Activated naive CD4-positive, alpha-beta T cell treated with anti-CD3 and anti-CD28 coated beads, Interleukin-2, amount 50 U/mL, for 72 hours (primary cell): ENCODE data around the gene H1-8. TPM values are rescaled to one million over a fixed set of nuclear protein-coding genes. Genes with fewer than 3 reads are reported as not detected.
A peak's percentile ranks its signal among the peaks of the same experiment; 100 is the strongest.
"Not testable (repeated sequence)": the region's sequence is repeated elsewhere in the genome, so short reads cannot be mapped to it uniquely, and the experiment has no call there.

Experiments used
- ATAC-seq, 2 donors: fragments of 150-1000 bp; cut with Tn5 transposase; 2 replicates each; pipeline ENCODE4 v1.10.0; 2021; ENCODE audit warnings: mild to moderate bottlenecking in 2 of 2, moderate library complexity in 2 of 2
- DNase-seq, 2 donors: peaks; one replicate each; pipeline ENCODE4 v3.0.0; 2021 to 2022; ENCODE audit warnings: low spot score in 2 of 2
- H3K27ac Mint-ChIP-seq, 2 donors: one replicate each; pipeline ENCODE4 v1.8.0; 2022; ENCODE audit warnings: mild to moderate bottlenecking in 2 of 2, mixed read lengths in 2 of 2
- H3K36me3 Mint-ChIP-seq, 2 donors: one replicate each; pipeline ENCODE4 v1.8.0; 2022; ENCODE audit warnings: mixed read lengths in 2 of 2
- H3K9me3 Mint-ChIP-seq, 2 donors: one replicate each; pipeline ENCODE4 v1.8.0; 2022; ENCODE audit warnings: mixed read lengths in 2 of 2
- total RNA-seq, 2 donors: library from RNA; stranded (reverse); gene quantifications; one replicate each; pipeline ENCODE4 v1.2.3, GENCODE V29; 2022

The H1-8 gene
- total RNA-seq, 2 donors from 2014 or later = not detected

DNA sequence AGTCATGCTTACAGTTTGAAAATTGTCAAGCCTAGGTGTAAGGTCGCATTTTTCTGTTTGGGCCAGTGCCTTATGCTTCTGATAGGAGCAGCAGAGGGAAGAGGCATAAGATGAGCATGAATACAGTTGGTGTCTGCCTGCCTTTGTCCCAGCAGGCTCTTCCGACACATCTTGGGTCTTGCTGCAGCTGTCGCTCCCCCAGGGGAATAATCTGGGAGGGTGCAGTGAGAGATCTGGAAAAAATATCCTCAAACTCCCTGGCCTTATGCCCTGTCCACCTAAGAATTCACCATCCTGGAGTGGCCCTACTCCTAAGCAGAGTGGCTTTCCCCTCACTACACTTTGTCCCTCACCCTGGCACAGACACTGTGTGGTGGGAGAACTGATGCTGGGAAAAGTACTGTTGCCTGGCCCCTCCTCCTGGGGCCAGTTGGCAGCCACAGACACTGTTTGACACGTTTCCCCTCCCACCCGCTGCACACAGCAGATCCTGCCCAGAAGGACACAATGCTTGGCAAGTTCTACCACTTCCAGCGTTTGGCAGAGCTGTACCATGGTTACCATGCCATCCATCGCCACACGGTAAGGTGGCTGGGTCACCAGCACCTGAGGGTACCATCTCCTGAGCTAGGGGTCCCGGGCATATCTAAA lies 35.7 kb upstream of the H1-8 start:
- DNase-seq = no peak
- Mint-ChIP-seq H3K27ac (peak overlapping the region in 1 of 2 donors; percentile 70), H3K36me3 (no peaks in the 10 kb centered on the region), H3K9me3 (no peaks in the 10 kb centered on the region)
- no peak for ATAC-seq

DNA sequence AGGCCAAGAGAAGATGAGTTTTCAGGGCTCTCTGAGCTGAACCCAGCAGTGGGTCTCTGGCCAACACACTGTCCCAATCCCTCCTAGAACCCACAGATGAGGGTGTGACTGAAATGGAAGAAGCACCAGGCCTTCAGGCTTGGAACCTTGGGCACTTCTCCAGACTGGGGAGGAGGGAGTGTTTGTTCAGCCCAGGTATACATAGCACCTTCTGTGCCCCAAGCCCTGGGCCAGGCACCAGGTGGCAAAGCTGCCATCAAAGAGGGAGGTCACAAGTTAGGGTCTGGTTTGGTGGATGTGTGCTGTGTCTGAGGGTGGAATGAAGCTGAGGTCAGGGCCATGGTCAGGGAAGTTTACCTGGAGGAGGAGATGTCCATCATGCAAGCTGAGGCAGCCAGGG lies 30.4 kb upstream of the H1-8 start:
- H3K9me3 Mint-ChIP-seq = no peaks in the 10 kb centered on the region
- ATAC-seq (no peak), DNase-seq (no peak)
- H3K36me3 Mint-ChIP-seq = no peaks in the 10 kb centered on the region
- H3K27ac Mint-ChIP-seq = peak overlapping the region in 1 of 2 donors; percentile 38

GRCh38 chr3:129513705-129514104 lies 29.3 kb upstream of the H1-8 start:
- Mint-ChIP-seq H3K9me3 (no peaks in the 10 kb centered on the region), H3K27ac (no peak overlapping the region), H3K36me3 (no peaks in the 10 kb centered on the region)
- ATAC-seq = no peak
- DNase-seq = no peak

DNA sequence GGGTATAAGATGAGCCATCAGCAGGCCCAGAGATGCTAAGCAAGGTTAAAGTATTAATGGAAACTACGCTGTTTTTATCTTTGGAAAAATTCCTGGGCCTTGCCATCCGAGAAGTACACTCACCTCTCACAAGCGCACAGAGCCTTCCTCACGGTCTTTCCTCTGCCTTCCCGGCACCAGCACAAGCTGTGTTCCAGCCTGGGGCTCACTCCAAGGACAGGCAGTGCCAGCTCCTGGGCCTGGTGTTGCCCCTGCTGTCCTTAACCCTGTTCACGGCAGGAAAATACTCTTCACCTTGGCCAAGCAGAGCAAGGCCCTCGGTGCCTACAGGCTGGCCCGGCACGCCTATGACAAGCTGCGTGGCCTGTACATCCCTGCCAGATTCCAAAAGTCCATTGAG lies 28.9 kb upstream of the H1-8 start:
- H3K9me3 Mint-ChIP-seq = no peaks in the 10 kb centered on the region
- H3K36me3 Mint-ChIP-seq = no peaks in the 10 kb centered on the region
- no peak overlapping the region for H3K27ac Mint-ChIP-seq
- ATAC-seq (no peak), DNase-seq (no peak)

GRCh38 chr3:129514563-129514962 lies 28.4 kb upstream of the H1-8 start:
- Mint-ChIP-seq H3K36me3 (no peaks in the 10 kb centered on the region), H3K27ac (peak overlapping the region in 1 of 2 donors; percentile 3), H3K9me3 (no peaks in the 10 kb centered on the region)
- ATAC-seq (no peak), DNase-seq (no peak)

DNA sequence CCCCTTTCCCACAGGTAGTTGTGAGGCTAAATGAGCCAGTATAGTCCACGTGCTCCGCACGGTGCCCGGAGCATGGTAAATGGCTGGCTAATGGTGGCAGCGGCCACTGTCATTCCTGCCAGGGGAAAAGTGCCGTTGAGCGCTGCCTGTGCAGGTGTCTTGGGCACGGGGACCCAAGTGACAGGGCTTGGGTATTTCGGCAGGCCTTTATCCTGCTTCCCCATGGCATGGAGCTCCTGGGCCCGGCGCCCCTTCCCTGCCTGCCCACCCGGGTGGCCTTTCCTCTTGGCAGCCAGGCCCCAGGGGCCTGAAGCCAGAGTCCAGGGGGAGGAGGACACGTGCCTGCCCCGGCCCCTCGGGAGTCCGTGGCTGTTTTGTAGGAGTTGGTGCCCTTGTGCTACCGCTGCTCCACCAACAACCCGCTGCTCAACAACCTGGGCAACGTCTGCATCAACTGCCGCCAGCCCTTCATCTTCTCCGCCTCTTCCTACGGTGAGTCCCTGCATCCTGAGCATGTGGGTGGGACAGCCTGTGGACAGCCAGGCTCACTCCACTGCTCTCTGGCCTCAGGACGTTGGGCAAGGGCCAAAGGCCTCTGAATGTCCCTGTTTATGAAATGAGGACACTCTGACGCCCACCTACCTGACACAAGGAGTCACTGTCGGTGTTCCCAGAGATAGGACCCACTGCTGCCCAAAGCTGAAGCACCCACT lies 27.7 kb upstream of the H1-8 start:
- H3K36me3 Mint-ChIP-seq, H3K9me3 Mint-ChIP-seq, ATAC-seq, DNase-seq: not testable (repeated sequence)
- H3K27ac Mint-ChIP-seq = peak overlapping the region in 1 of 2 donors; percentile 47

GRCh38 chr3:129515821-129516432 lies 27.0 kb upstream of the H1-8 start:
- not testable (repeated sequence) for DNase-seq, H3K9me3 Mint-ChIP-seq, ATAC-seq, H3K36me3 Mint-ChIP-seq
- peak overlapping the region in 1 of 2 donors; percentile 63 for H3K27ac Mint-ChIP-seq

DNA sequence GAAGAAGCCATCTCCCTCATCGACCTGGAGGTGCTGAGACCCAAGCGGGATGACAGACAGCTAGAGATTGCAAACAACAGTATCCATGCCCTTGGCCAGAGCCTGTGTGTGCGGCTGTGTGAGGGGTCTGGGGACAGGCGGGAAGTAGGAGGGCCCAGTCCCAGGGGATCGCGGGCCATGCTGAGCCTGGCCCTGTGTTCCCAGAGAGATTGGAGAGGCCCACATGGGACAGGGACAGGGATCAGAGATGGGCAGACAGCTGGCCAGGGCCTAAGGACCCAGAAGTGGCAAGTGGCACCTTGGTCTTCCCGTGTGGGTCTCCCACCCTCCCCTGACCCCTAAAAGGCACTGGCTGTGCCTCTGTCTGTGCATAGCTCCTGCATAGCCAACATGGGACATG lies 25.5 kb upstream of the H1-8 start:
- DNase-seq = no peak
- ATAC-seq = peak in 1 of 2 donors; percentile 13
- H3K36me3 Mint-ChIP-seq = no peaks in the 10 kb centered on the region
- H3K9me3 Mint-ChIP-seq = no peaks in the 10 kb centered on the region
- H3K27ac Mint-ChIP-seq = no peak overlapping the region

DNA sequence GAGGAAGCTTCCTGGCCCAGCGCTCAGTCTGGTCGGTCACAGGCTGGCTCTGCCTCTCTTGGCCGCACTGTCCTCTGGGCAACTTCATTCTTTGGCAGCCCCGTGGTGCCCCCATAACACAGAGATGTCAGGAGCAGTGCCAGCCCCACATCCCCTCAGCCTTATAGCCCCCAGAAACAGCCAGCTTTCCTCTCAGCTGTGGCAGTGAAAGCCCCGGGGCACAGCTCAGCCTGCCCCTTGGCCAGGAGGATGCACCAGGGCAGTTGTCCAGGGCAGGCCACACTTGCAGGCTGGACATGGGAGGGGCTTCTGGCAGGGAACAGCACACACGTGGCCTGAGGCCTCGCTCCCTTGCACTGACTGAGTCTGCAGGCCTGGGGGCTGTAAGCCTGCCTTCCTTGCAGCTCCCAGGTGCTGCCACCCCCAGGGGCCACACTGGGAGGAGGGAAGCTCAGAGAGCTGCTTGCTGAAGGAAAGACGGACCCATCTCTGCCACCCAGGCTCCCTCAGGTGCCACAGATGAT lies 24.9 kb upstream of the H1-8 start:
- no peaks in the 10 kb centered on the region for H3K9me3 Mint-ChIP-seq
- no peak overlapping the region for H3K27ac Mint-ChIP-seq

GRCh38 chr3:129518581-129518980 lies 24.4 kb upstream of the H1-8 start:
- no peak overlapping the region for H3K27ac Mint-ChIP-seq
- no peaks in the 10 kb centered on the region for H3K36me3 Mint-ChIP-seq

More for the DNA sequence above, 24.9 kb upstream of the H1-8 start:
- H3K36me3 Mint-ChIP-seq = no peaks in the 10 kb centered on the region
- ATAC-seq = no peak
- no peak for DNase-seq

DNA sequence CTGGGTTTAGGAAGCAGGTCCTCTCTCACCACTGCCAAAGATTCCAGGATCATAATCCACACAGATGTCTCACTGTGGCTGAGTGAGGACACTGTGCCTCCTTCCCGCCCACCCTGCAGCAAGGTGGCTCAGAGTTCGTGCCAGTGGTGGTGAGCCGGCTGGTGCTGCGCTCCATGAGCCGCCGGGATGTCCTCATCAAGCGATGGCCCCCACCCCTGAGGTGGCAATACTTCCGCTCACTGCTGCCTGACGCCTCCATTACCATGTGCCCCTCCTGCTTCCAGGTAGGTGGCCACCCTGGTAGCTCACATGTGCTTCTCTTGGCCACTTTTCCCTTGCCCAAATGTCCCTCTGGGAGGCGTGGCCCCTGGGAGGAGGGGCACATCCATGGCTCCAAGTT lies 23.5 kb upstream of the H1-8 start:
- ATAC-seq (no peak), DNase-seq (no peak)
- Mint-ChIP-seq H3K27ac (no peak overlapping the region), H3K9me3 (no peaks in the 10 kb centered on the region), H3K36me3 (no peaks in the 10 kb centered on the region)

More at GRCh38 chr3:129518581-129518980, 24.4 kb upstream of the H1-8 start:
- no peak for ATAC-seq
- DNase-seq = no peak
- H3K9me3 Mint-ChIP-seq = no peaks in the 10 kb centered on the region

DNA sequence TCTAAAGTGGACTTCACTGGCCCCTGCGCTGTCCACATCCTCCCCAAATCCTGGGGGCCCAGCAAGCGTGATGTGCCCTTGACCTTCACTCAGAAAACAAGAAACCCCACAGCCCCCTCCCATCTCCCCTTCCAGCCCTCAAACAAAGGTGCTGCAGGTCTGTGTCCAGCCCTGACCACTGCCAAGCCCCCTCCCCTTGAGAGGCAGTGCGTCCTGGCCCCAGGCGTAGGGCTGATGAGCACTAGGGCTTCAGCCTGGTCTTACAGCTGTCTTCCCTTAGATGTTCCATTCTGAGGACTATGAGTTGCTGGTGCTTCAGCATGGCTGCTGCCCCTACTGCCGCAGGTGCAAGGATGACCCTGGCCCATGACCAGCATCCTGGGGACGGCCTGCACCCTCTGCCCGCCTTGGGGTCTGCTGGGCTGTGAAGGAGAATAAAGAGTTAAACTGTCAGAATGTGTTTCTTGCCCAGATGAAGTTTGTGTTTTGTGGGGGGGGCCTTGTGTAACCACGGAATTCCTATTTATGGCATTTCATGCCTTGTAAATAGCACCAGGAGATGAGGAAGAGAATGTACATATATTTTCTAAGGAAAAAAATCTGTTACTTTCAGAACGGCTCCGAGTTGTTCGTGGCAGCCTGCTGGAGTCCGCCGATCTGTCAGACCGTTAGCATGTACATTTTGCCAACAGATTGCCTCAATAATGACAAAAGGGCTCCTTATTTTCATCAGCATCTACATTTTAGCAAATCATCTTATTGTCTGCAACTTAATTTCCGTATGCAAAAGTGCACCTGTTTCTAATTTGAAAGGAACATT lies 22.9 kb upstream of the H1-8 start:
- Mint-ChIP-seq H3K27ac (no peak overlapping the region), H3K9me3 (no peaks in the 10 kb centered on the region), H3K36me3 (no peaks in the 10 kb centered on the region)
- DNase-seq (no peak), ATAC-seq (no peak)

- H3K27ac Mint-ChIP-seq = no peak overlapping the region
- H3K36me3 Mint-ChIP-seq = no peaks in the 10 kb centered on the region
- ATAC-seq (no peak), DNase-seq (no peak)
- no peaks in the 10 kb centered on the region for H3K9me3 Mint-ChIP-seq
These were observed 22.0 kb upstream of the H1-8 start for GRCh38 chr3:129520960-129521359.

- no peak for ATAC-seq
These were observed 21.4 kb upstream of the H1-8 start for GRCh38 chr3:129521611-129522010.

GRCh38 chr3:129522953-129523352 lies 20.0 kb upstream of the H1-8 start:
- no peaks in the 10 kb centered on the region for H3K36me3 Mint-ChIP-seq
- no peak overlapping the region for H3K27ac Mint-ChIP-seq
- no peaks in the 10 kb centered on the region for H3K9me3 Mint-ChIP-seq
- no peak for DNase-seq
- ATAC-seq = no peak

More at GRCh38 chr3:129521611-129522010, 21.4 kb upstream of the H1-8 start:
- no peak overlapping the region for H3K27ac Mint-ChIP-seq
- H3K9me3 Mint-ChIP-seq = no peaks in the 10 kb centered on the region
- no peaks in the 10 kb centered on the region for H3K36me3 Mint-ChIP-seq
- DNase-seq = no peak

DNA sequence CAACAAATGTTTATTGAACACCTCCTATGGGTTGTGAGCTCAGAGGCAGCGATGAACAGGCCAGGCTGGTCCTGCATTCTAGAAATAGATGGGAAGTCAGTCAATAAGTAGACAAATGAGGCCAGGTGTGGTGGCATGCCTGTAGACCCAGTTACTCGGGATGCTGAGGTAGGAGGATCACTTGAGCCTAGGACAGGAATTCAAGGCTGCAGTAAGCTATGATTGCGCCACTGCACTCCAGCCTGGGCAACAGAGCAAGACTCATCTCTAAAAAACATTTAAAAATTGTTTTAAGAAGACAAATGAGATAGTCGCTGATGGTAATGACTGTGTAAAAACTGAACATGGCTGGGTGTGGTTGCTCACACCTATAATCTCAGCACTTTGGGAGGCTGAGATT lies 18.9 kb upstream of the H1-8 start:
- Mint-ChIP-seq H3K36me3 (no peaks in the 10 kb centered on the region), H3K9me3 (no peaks in the 10 kb centered on the region), H3K27ac (no peak overlapping the region)
- ATAC-seq (no peak), DNase-seq (no peak)
